Subcutaneous adipose tissue (tissue), 4 donors: ENCODE data around the gene GGA1. TPM values are rescaled to one million over a fixed set of nuclear protein-coding genes. Genes with fewer than 3 reads are reported as not detected.

Experiments
- CTCF ChIP-seq: fragments of 450-650 bp; IDR thresholded peaks from one replicate; pipeline ENCODE4 v1.5.1; 2016; ENCODE audit warnings: low read depth, mild to moderate bottlenecking, control low read depth, antibody characterized with exemption, moderate library complexity
- total RNA-seq, 4 donors: library from RNA; depleted of rRNA; stranded (reverse); fragments of >200 nt; gene quantifications; one replicate each; pipeline ENCODE4 v1.1.0, GENCODE V29; 2016

GGA1 gene
- total RNA-seq, 4 donors from 2014 or later: 13.7 to 48.8 (median 35.5) TPM

- no peak for TF ChIP-seq CTCF
These were observed 30.6 kb upstream of the GGA1 start for GRCh38 chr22:37578002-37578401.

GRCh38 chr22:37581504-37581903, 27.1 kb upstream of the GGA1 start:
- TF ChIP-seq CTCF: no peak

GRCh38 chr22:37582526-37582925, 26.1 kb upstream of the GGA1 start:
- TF ChIP-seq CTCF: no peak

GRCh38 chr22:37588546-37589215, 20.0 kb upstream of the GGA1 start:
- no peak for TF ChIP-seq CTCF

- no peak for TF ChIP-seq CTCF
These were observed 19.0 kb upstream of the GGA1 start for GRCh38 chr22:37589636-37590035.

GRCh38 chr22:37591823-37592404, 16.7 kb upstream of the GGA1 start:
- no peak for TF ChIP-seq CTCF

- TF ChIP-seq CTCF: no peak
These were observed 14.4 kb upstream of the GGA1 start for GRCh38 chr22:37594237-37594636.
